Measurements from ENCODE around the gene RASSF7. TPM values are rescaled to one million over a fixed set of nuclear protein-coding genes. Genes with fewer than 3 reads are reported as not detected.

The RASSF7 gene
- total RNA-seq, 1 experiment from 2014 or later: 58.6 TPM

- ChIA-PET CTCF (interaction anchor here (0.5 kb wide), 1 partner anchor 222 kb away, joined by 4 read pairs; no protein-coding TSS in a partner anchor), POLR2A (ENCODE audit: unreplicated experiment) (no interaction called here)
- no peaks in the 10 kb centered on the region for H3K79me2 ChIP-seq (ENCODE audit: low read length)
- H4K20me1 ChIP-seq (ENCODE audit: low read length): no peaks in the 10 kb centered on the region
- H3K9me2 ChIP-seq (replicated peaks; ENCODE audit: low read length): no peaks in the 10 kb centered on the region
- no peak overlapping the region for H3K4me2 ChIP-seq (ENCODE audit: low read length)
- H3K9me3 ChIP-seq (ENCODE audit: low read length): no peaks in the 10 kb centered on the region
- no peaks in the 10 kb centered on the region for H3F3A ChIP-seq (ENCODE audit: low read length, unreplicated experiment)
- no peak for ATAC-seq
- no peak overlapping the region for H2AFZ ChIP-seq (ENCODE audit: low read length)
- H3K36me3 ChIP-seq (ENCODE audit: low read depth, low read length): no peaks in the 10 kb centered on the region
- no peak overlapping the region for H3K27ac ChIP-seq (ENCODE audit: low read length)
- no peak for DNase-seq
- H3K27me3 ChIP-seq (ENCODE audit: low read length): peaks cover 6% of the 10 kb centered on the region; the same call in 1 of the 2 replicates
- no peaks in the 10 kb centered on the region for H3K4me1 ChIP-seq (ENCODE audit: insufficient read depth, low read length)
- no TSS peak for BruUV-seq (replicated peaks)
- no peak overlapping the region for H3K4me3 ChIP-seq (ENCODE audit: low read length)
- TF ChIP-seq EZH2phosphoT487 (IDR thresholded peaks at IDR 0.05; ENCODE audit: borderline replicate concordance, low read length) (no peak), EZH2 (IDR thresholded peaks at IDR 0.05; ENCODE audit: low read length, unreplicated experiment) (no peak)
- TF ChIP-seq, protein P1, sequence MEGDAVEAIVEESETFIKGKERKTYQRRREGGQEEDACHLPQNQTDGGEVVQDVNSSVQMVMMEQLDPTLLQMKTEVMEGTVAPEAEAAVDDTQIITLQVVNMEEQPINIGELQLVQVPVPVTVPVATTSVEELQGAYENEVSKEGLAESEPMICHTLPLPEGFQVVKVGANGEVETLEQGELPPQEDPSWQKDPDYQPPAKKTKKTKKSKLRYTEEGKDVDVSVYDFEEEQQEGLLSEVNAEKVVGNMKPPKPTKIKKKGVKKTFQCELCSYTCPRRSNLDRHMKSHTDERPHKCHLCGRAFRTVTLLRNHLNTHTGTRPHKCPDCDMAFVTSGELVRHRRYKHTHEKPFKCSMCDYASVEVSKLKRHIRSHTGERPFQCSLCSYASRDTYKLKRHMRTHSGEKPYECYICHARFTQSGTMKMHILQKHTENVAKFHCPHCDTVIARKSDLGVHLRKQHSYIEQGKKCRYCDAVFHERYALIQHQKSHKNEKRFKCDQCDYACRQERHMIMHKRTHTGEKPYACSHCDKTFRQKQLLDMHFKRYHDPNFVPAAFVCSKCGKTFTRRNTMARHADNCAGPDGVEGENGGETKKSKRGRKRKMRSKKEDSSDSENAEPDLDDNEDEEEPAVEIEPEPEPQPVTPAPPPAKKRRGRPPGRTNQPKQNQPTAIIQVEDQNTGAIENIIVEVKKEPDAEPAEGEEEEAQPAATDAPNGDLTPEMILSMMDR (conservative IDR thresholded peaks at IDR 0.05; ENCODE audit: low read depth, low read length): no peak
- intact Hi-C loops (cut with micrococcal nuclease): no loop called here
- H3K9ac ChIP-seq (ENCODE audit: low read length): no peak overlapping the region
These were observed 6.8 kb upstream of the RASSF7 start for GRCh38 chr11:553988-554340.

- Histone ChIP-seq H3K9ac (ENCODE audit: low read length) (no peak overlapping the region), H3K4me1 (ENCODE audit: insufficient read depth, low read length) (no peaks in the 10 kb centered on the region), H3K27me3 (ENCODE audit: low read length) (peaks cover 6% of the 10 kb centered on the region; the same call in 1 of the 2 replicates), H3K4me3 (ENCODE audit: low read length) (peak overlapping the region; percentile 63; the same call in 1 of the 2 replicates), H4K20me1 (ENCODE audit: low read length) (no peaks in the 10 kb centered on the region), H3K9me2 (replicated peaks; ENCODE audit: low read length) (no peaks in the 10 kb centered on the region), H3K9me3 (ENCODE audit: low read length) (no peaks in the 10 kb centered on the region), H3K4me2 (ENCODE audit: low read length) (peak overlapping the region; percentile 72), H2AFZ (ENCODE audit: low read length) (peak overlapping the region; percentile 43; the same call in 1 of the 2 replicates), H3K79me2 (ENCODE audit: low read length) (no peaks in the 10 kb centered on the region), H3K36me3 (ENCODE audit: low read depth, low read length) (no peaks in the 10 kb centered on the region), H3K27ac (ENCODE audit: low read length) (no peak overlapping the region), H3F3A (ENCODE audit: low read length, unreplicated experiment) (no peaks in the 10 kb centered on the region)
- ATAC-seq (peak; percentile 67), DNase-seq (peak; percentile 81)
- intact Hi-C loops (cut with micrococcal nuclease): no loop called here
- no TSS peak for BruUV-seq (replicated peaks)
- CTCF ChIA-PET: interaction anchor here (0.5 kb wide), 1 partner anchor 221 kb away, joined by 4 read pairs; no protein-coding TSS in a partner anchor
- TF ChIP-seq, protein P1 (conservative IDR thresholded peaks at IDR 0.05; ENCODE audit: low read depth, low read length): peak; percentile 45
- no peak for TF ChIP-seq EZH2 (IDR thresholded peaks at IDR 0.05; ENCODE audit: low read length, unreplicated experiment)
- TF ChIP-seq EZH2phosphoT487 (IDR thresholded peaks at IDR 0.05; ENCODE audit: borderline replicate concordance, low read length): no peak
- POLR2A ChIA-PET (ENCODE audit: unreplicated experiment): interaction anchor here (0.6 kb wide), 1 partner anchor 14 kb away, joined by 5 read pairs; no protein-coding TSS in a partner anchor
These were observed 6.1 kb upstream of the RASSF7 start for GRCh38 chr11:554428-555226.
